ENCODE results near the gene CLEC6A. TPM values are rescaled to one million over a fixed set of nuclear protein-coding genes. Genes with fewer than 3 reads are reported as not detected.

CLEC6A gene
- total and polyA plus RNA-seq, 2 of the 8 experiments (the other 6 are each of a cell fraction or from before 2014, with no cell fraction given), result not detected

DNA sequence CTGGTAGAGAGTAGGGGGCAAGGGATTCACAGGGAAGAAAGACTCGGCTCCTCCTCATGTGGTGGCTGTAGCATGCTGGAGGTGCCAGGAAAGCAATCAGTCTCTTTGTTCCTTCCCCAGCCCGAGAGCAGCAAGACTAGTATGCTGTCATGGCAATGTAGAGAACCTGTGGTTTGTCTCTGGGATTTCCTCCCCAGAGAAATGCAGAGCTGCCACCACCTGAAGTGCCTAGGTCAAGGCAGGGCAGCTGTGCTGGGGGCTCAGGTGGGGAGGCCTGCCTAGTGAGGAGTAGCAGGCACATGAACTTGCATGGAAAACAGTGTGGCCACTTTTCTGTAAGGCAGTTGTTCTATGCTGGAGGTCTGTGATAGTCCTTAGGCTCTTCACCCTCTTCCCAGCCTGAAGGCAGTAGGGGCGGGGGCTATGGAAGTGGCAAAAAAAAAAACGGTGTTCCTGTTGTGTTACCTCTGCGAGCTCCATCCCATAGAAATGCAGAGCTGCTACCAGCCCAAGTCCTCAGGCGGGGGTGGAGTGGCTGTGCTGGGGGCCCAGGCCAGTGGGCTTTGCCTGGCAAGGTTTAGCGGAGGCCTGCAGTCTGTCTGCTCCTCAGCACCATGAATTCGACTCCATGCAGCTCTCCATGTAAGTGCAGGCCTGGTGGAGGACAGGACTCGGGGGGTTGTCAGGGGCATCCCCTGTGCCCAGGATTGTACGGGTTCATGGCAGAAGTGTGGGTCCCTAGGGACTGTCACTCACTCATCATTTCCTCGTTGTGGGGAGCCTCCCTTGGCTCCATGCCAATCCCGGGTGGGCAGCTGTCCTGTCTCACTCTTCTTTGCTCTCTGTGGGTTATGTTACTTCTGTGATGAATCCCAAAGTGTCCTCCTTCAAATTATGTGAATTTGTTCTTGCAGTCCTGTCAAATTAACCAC lies 53.4 kb downstream of the CLEC6A start (continued):
- TF ChIP-seq CHD2 (IDR thresholded peaks at IDR 0.05; ENCODE audit: low read length) (no peak), SP4 (IDR thresholded peaks at IDR 0.05; ENCODE audit: low read length) (no peak), RXRA (IDR thresholded peaks at IDR 0.05; ENCODE audit: insufficient read depth, low read depth, low read length) (no peak), RAD21 (IDR thresholded peaks at IDR 0.05 in 1 of 2, conservative IDR thresholded peaks at IDR 0.05 in 1 of 2; ENCODE audit: low read depth in 2 of 2, low read length in 2 of 2) (no peak), JUND (IDR thresholded peaks at IDR 0.05; ENCODE audit: low read length) (no peak), NRF1 (IDR thresholded peaks at IDR 0.05; ENCODE audit: low read depth, low read length) (no peak), CREB1 (IDR thresholded peaks at IDR 0.05) (no peak), YY1 (IDR thresholded peaks at IDR 0.05; ENCODE audit: low read depth, low read length) (no peak), TAF7 (optimal IDR thresholded peaks at IDR 0.05; ENCODE audit: borderline replicate concordance, low read depth, low read length) (no peak), POLR2A (IDR thresholded peaks at IDR 0.05; ENCODE audit: control extremely low read depth in 1 of 2, low read depth in 2 of 2, low read length in 2 of 2) (no peak), TBP (IDR thresholded peaks at IDR 0.05; ENCODE audit: low read depth, low read length) (no peak)

Measured in H1 (cell line).